ES-I3 (cell line): ENCODE data around the gene TMED6.
A peak's percentile ranks its signal among the peaks of the same experiment; 100 is the strongest.

Experiments
- H3K36me3 ChIP-seq: 2 replicates; pipeline ENCODE4 v1.6.1; 2013; ENCODE audit warnings: mild to moderate bottlenecking, low read length, control low read depth, moderate library complexity; ENCODE audit not compliant: insufficient read depth
- H3K4me1 ChIP-seq: 2 replicates; pipeline ENCODE4 v1.6.1; 2013; ENCODE audit warnings: mild to moderate bottlenecking, control low read depth, low read length; ENCODE audit not compliant: insufficient read depth
- H3K9ac ChIP-seq: 2 replicates; pipeline ENCODE4 v1.6.1; 2013; ENCODE audit warnings: low read depth, mild to moderate bottlenecking, low read length, moderate library complexity
- H3K9me3 ChIP-seq: 2 replicates; pipeline ENCODE4 v1.6.1; 2013; ENCODE audit warnings: mild to moderate bottlenecking, low read length, moderate library complexity; ENCODE audit not compliant: control insufficient read depth, insufficient read depth

The TMED6 gene

DNA sequence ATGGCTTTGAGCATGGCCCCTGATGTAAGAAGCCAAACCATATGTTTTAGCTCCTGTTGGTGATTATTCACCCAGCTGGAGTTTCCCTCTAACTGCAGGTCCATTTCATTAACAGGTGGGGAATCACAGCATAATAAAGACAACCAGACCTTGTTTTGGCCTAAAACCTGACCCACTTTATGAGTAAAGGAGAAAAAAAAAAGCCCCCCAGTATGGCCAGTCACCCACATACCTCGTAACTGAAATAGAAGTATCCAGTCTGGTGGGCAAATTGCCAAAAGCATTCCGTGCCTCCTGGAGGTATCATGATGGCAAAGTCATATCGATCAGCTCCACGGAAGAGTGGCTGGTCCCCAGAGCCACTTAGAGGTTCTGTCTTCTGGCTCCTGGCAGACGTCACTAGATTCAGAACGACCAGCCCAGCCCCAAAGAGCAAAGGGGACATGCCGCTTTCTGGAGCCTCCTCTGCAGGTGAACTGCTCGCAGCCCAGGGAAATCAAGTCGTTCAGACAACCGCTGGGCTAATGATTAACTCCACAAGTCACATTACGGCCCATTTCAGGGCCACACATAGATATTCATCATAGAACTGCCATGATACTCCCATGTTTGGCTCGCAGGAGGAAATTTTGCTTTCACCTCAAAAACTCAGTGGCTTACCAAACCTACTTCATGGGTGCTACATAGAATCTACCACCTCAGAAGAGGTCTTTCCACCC, at the start of gene TMED6:
TMED6 (minus strand) TSS at position 478 of the 719 bp plus-strand sequence; CDS start at position 445, 33 bp downstream.
- no peaks in the 10 kb centered on the region; the same call in 1 of the 2 replicates for H3K36me3 ChIP-seq
- no peaks in the 10 kb centered on the region for H3K4me1 ChIP-seq
- H3K9ac ChIP-seq = no peak within 1 kb of the TSS
- no peaks in the 10 kb centered on the region for H3K9me3 ChIP-seq

DNA sequence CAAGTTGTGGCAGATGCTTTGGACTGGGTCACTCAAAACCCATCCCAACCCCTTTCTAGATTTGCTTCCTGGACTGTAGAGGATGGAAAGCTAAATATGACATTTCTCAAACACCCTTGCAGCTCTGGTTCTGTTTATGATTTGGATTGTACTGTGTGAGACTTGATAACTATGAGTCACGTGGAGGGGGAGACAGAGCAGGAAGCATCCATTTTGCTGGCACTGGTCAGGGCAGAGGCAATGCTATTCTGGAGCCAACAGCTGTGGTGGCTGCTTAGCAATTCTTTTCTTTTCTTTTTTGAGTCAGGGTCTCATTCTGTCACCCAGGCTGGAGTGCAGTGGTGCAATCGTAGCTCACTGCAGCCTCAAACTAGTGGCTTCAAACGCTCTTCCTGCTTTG, 47.8 kb upstream of the TMED6 start:
- H3K4me1 ChIP-seq = peaks cover 13% of the 10 kb centered on the region
- no peaks in the 10 kb centered on the region for H3K36me3 ChIP-seq
- no peak overlapping the region for H3K9ac ChIP-seq
- no peaks in the 10 kb centered on the region for H3K9me3 ChIP-seq

DNA sequence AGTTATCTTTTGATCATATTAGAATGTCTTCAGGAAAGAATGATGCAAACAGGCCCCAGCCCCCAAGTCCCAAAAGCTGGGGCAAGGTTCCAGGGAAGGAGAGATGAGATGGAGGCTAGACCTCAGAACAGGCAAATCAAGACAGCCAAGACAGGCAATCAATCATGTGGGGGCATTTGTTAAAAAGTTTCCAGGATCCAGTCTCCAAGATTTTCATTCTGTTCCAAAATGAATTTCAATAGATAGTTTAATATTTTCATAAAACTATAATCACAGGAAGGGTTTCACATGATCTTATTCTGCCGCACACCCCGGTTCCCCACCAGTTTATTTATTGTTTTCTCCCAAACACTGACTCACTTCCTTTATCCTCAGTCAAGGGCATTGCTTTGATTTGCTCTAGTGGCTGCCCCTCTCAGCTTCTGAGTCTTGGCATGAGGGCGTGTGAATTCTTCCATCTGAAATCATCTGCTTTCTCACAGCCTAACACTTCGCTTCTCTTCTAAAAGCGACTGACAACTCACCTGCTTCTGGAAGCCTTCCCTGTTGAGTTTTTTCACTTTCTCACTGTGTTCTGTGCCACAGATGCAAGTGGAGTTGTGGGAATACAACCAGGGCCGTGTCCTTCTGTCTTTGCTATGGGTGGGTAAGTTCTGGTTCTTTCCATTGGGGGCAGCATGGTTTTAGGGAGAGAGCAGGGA, 46.4 kb upstream of the TMED6 start:
- Histone ChIP-seq H3K9ac (no peak overlapping the region), H3K9me3 (no peaks in the 10 kb centered on the region), H3K4me1 (peaks cover 6% of the 10 kb centered on the region; the same call in 1 of the 2 replicates), H3K36me3 (no peaks in the 10 kb centered on the region)

DNA sequence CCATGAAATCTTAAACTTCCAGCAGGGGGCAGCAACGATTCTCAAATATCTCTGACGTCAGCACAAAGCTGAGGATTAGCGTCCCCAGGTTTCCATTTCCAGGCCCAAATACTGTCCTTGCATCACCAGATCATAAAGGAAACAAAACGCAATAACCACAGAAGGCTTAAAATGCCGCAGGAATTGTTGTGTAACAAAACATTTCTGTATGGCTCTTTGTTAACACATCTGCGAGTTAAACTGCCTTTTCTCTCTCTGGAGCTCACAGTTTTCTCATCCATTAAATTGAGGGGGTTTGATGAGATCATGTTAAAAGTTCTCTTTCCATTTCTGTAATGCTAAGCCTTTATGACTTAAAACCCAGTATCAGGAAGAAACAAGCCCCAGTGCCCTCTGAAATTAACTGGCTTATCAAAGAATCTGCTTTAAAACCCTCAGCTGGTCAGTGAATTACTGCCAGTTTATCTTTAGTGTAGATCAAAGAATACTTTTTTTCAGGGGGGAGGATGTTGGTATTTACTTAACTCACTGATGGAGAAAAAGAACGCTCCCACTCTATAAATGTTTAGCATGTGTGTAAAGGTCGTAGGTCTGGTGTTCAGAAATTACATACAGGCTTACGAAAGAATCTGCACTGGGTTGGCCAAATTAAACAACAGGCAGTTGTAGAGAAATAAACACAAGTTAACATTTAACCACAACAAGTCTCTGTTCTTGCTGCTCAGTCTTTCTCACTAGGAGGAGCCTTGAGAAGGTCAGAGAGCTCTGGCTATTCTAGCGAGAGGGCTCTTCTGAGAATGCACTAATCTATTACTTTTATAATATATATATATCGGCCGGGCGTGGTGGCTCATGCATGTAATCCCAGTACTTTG, 44.8 kb upstream of the TMED6 start:
- Histone ChIP-seq H3K9me3 (no peaks in the 10 kb centered on the region), H3K9ac (peak overlapping the region; percentile 29; the same call in 1 of the 2 replicates), H3K4me1 (peaks cover 6% of the 10 kb centered on the region; the same call in 1 of the 2 replicates), H3K36me3 (no peaks in the 10 kb centered on the region)

DNA sequence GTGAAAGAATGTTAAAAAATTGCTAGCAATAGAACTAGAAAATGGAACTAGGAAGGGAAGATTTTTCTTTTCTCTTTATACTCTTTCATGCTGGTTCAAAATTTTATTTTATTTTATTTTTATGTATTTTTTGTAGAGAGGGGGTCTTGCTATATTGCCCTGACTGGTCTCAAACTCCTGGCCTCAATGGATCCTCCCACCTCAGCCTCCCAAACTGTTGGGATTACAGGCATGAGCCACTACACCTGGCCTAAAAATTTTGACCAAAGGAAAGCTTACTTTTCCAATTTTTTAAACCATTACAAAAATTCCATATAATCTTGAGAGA, 44.2 kb upstream of the TMED6 start:
- Histone ChIP-seq H3K36me3 (no peaks in the 10 kb centered on the region), H3K4me1 (peaks cover 6% of the 10 kb centered on the region; the same call in 1 of the 2 replicates), H3K9me3 (no peaks in the 10 kb centered on the region), H3K9ac (no peak overlapping the region)

DNA sequence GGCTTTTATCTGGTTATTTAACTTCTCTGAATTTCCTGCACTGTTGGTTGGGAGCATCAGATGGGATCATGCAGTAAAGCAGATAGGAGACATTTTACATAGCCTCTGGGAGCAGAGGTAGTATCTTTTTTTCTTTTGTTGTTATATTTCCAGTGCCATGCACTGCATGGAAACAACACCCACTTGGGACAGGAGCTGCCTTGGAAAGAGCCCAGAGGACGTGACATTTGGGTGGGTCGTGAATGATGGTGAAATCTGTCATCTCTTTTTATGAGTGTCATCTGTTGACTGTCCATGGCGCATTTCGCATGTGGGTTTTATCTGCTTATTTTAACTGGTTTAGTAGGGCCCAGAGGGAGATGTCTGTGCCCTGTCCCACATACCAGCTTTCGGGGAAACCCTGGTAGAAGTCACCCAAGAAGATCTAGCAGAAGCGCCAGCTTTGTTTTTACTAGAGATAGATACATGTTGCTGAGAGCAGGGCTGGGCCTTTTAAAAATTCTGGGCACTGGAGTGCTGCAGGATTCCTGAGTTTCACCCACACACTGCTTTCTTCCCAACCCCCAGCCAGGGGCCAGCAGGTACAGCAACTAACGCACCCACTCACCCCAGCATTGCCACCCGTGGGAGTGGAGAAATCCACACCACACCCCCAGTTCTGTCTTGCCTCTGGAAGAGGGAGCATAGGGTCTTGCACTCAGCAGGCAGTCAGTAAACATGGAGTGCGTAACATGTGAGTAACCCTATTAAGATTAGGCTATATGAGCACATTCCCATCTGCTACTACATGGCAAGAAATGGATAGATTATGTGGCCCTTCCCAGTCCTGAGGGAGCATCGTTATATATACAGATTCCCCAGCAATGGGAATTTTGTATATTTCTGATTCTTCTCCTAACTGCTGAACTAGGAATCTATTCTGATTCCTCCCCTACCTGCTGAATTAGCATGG, 42.6 kb upstream of the TMED6 start:
- no peak overlapping the region for H3K9ac ChIP-seq
- H3K4me1 ChIP-seq = peaks cover 6% of the 10 kb centered on the region; the same call in 1 of the 2 replicates
- H3K36me3 ChIP-seq = no peaks in the 10 kb centered on the region
- H3K9me3 ChIP-seq = no peaks in the 10 kb centered on the region

DNA sequence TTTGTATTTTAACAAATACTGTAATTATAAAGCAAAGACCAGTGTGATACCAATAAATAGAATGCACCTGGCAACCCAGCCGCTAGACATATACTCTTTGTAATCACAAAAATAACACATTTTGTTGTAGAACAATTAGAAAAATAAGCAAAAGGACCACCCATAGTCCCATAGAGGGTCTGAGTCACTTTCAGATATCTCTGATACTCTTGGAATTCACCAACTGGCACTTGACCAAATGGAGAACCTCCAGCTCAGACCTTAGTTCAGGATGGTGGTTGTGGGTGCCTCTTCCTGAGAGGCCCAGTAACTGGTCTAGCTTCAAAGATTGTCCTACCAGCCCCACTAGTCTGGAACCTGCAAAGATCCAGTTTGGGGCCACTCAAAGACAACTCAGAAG, 35.0 kb upstream of the TMED6 start:
- Histone ChIP-seq H3K9me3 (no peaks in the 10 kb centered on the region), H3K4me1 (no peaks in the 10 kb centered on the region), H3K9ac (no peak overlapping the region), H3K36me3 (peaks cover 4% of the 10 kb centered on the region)

DNA sequence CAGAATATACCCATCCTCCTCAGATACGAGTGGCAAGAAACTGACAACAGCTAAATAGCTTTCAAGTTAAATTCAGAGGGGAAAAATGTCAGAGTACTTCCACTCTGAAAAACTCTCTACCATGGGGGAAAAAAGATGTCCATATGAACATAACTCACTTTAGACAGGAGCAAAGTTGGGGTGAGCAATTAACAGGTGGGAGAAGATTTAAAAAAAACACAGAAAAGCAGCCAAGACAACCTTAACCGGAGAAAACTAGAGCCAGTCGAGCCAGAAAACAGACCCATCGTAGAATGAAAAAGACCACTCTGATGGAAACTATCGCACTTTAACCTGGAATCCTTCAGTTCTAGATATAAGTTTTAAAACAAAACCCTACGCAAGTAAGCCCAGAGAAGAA, 33.4 kb upstream of the TMED6 start:
- Histone ChIP-seq H3K36me3 (peaks cover 4% of the 10 kb centered on the region), H3K4me1 (no peaks in the 10 kb centered on the region), H3K9ac (peak overlapping the region; percentile 82), H3K9me3 (no peaks in the 10 kb centered on the region)

DNA sequence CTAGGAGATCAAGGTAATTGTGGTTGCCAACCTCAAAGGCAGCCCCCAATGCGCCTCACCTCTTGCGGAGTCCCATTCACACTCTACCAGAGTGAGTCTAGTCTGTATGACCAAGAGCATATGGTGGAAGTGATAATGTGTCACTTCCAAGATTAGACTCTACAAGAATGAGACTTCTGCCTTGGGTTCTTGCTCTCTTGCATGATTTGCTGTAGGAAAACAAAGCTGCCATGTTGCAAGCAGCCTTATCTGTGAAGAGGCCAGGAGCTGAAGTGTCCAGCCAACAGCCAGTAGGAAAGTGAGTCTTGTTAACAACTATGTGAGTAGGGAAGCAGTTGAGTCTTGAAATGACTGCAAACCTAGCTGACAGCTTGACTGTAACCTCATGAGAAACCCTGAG, 30.8 kb upstream of the TMED6 start:
- no peaks in the 10 kb centered on the region for H3K9me3 ChIP-seq
- H3K36me3 ChIP-seq = peaks cover 9% of the 10 kb centered on the region
- H3K4me1 ChIP-seq = no peaks in the 10 kb centered on the region

DNA sequence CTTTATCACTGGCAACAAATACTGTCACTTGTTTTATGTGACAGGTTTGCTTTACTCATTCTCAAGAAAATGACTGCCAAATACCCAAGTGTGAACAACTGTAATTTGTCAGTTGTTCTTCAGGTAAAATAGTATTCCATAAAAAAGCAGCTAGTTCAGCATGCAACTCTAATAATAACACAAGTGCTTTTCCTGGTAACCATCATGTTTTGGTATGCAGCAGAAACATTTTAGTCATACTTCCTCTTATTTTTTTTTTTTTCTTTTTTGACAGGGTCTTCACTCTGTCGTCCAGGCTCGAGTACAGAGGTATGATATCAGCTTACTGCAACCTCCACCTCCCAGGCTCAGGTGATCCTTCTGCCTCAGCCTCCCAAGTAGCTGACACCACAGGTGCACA, 29.6 kb upstream of the TMED6 start:
- H3K4me1 ChIP-seq = no peaks in the 10 kb centered on the region
- no peaks in the 10 kb centered on the region for H3K9me3 ChIP-seq
- H3K36me3 ChIP-seq = peaks cover 9% of the 10 kb centered on the region
- no peak overlapping the region for H3K9ac ChIP-seq

More for the DNA sequence above, 30.8 kb upstream of the TMED6 start:
- no peak overlapping the region for H3K9ac ChIP-seq

DNA sequence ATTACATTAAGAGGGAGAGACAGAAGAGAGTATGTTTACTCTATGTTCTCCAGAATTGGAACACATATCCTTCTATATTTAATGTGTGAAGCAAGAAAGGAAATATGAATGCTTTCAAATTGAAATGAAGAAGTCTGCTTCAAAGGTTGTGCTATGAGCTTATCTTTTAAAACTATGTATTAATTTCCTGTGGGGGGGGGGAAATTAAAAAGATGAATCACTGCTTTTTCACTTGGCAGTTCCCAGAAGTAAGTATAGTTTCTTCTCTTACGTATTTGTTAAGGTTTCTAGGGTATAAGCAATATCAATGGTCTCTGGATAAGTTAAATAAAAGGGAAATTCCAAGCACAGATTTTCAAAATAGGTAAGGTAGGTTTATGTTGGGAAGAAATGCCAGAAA, 27.2 kb upstream of the TMED6 start:
- H3K36me3 ChIP-seq = peaks cover 9% of the 10 kb centered on the region

DNA sequence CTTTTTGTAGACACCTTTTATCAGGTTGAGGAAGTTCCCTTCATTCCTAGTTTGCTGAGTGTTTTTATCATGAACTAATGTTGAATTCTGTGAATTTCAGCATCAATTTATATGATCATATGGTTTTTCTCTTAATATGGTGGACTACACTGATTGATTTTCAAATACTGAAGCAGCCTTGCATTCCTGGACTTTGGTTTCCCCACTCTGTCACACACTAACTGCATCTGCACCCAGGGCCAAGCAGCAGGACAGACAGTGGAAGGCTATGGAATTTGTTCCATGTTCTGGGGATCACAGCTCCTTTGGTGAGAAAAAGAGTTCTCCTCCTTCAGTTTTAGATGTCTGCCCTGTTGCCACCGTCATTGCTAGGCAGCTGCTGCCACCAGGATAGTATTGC, 26.4 kb upstream of the TMED6 start:
- Histone ChIP-seq H3K4me1 (no peaks in the 10 kb centered on the region), H3K9ac (no peak overlapping the region), H3K9me3 (no peaks in the 10 kb centered on the region), H3K36me3 (peaks cover 10% of the 10 kb centered on the region)

More for the DNA sequence above, 27.2 kb upstream of the TMED6 start:
- Histone ChIP-seq H3K9me3 (no peaks in the 10 kb centered on the region), H3K9ac (no peak overlapping the region), H3K4me1 (no peaks in the 10 kb centered on the region)

DNA sequence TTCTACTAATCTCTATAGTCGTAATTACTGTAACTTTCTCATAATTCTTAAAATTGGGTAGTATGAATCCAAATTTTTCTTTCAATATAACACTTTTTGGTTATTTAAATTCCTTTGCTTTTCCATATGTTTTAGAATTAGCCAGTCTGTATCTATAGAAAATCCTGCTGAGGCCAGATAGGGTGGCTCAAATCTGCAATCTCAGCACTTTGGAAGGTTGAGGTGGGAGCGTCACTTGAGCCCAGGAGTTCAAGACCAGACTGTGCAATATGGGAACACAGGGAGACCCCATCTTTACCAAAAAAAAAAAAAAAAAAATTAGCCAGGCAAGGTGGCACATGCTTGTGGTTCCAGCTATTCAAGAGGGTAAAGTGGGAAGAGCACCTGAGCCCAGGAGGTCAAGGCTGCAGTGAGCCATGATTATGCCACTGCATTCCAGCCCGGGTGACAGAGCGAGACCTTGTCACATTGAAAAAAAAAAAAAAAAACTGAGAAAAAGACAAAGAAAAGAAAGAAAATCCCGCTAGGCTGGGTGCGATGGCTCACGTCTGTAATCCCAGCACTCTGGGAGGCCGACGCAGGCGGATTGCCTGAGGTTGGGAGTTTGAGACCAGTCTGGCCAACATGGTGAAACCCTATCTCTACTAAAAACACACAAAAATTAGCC, 24.9 kb upstream of the TMED6 start:
- peaks cover 12% of the 10 kb centered on the region; the same call in 1 of the 2 replicates for H3K36me3 ChIP-seq
- no peak overlapping the region for H3K9ac ChIP-seq
- no peaks in the 10 kb centered on the region for H3K4me1 ChIP-seq
- H3K9me3 ChIP-seq = no peaks in the 10 kb centered on the region
